ENCODE results near the gene CHST11. TPM values are rescaled to one million over a fixed set of nuclear protein-coding genes. Genes with fewer than 3 reads are reported as not detected.

The CHST11 gene
- total and polyA plus RNA-seq, 9 of the 15 experiments (the other 6 are each of a cell fraction or from before 2014, with no cell fraction given) = 2.3 to 38.7 (median 15.0) TPM

- DNase-seq (ENCODE audit: extremely low read depth in 1 of 4, low spot score in 3 of 4) = no peak
- no peak for ATAC-seq
- H3K27me3 ChIP-seq (ENCODE audit: control insufficient read depth in 2 of 2, insufficient read depth in 2 of 2, low read length in 2 of 2) = no peaks in the 10 kb centered on the region
- peaks cover 6 to 11% of the 10 kb centered on the region in 2 experiments; a peak in 2 of 5 replicates for H3K4me1 ChIP-seq (replicated peaks in 1 of 2; ENCODE audit: control insufficient read depth in 2 of 2, insufficient read depth in 2 of 2, low read length in 2 of 2)
- no peak overlapping the region for H3K27ac ChIP-seq (ENCODE audit: extremely low read depth, low read depth, low read length)
- ChIA-PET POLR2A (no interaction called here), CTCF (ENCODE audit: low intra/inter-chr PET ratio) (no interaction called here)
- no peaks in the 10 kb centered on the region for H3K9me3 ChIP-seq (replicated peaks; ENCODE audit: control insufficient read depth, insufficient read depth, low read depth, low read length)
- TF ChIP-seq HMGN3 (IDR thresholded peaks at IDR 0.05; ENCODE audit: borderline replicate concordance, extremely low read depth, insufficient read length, low read depth, low read length) (no peak), PRPF4 (IDR thresholded peaks at IDR 0.05; ENCODE audit: insufficient read depth, low read depth, low read length, poor library complexity, severe bottlenecking) (no peak), HCFC1 (IDR thresholded peaks at IDR 0.05; ENCODE audit: low read depth, low read length) (no peak), CREBBP (IDR thresholded peaks at IDR 0.05; ENCODE audit: low read depth, low read length) (no peak), RAD21 (CRISPR knock-in tag; conservative IDR thresholded peaks at IDR 0.05 in 1 of 2, IDR thresholded peaks at IDR 0.05 in 1 of 2) (no peak), HIVEP1 (CRISPR knock-in tag; IDR thresholded peaks at IDR 0.05) (no peak), DIDO1 (tag; IDR thresholded peaks at IDR 0.05; ENCODE audit: low read depth) (no peak), ZNF76 (CRISPR knock-in tag; IDR thresholded peaks at IDR 0.05; ENCODE audit: borderline replicate concordance) (no peak), ARHGAP35 (IDR thresholded peaks at IDR 0.05; ENCODE audit: partially characterized antibody) (no peak), ZNF507 (tag; conservative IDR thresholded peaks at IDR 0.05) (no peak)
- in situ Hi-C loops (cut with MboI) = no loop called here
- no TSS peak for BruUV-seq (replicated peaks)
- no peak overlapping the region for H3K9ac ChIP-seq (ENCODE audit: insufficient read depth in 1 of 2, low read depth in 2 of 2, low read length in 2 of 2)
- 54% methylated on average over 2 of the region's 2 CpGs for WGBS (ENCODE audit: insufficient coverage, low coverage, missing lambda C conversion rate)
- H3K4me2 ChIP-seq (ENCODE audit: insufficient read depth, low read length) = no peak overlapping the region
- H3K4me3 ChIP-seq = no peak overlapping the region
- H3K79me2 ChIP-seq (ENCODE audit: control insufficient read depth, insufficient read depth, low read length) = peaks cover 5% of the 10 kb centered on the region; the same call in 1 of the 3 replicates
- H3K36me3 ChIP-seq (ENCODE audit: control insufficient read depth, insufficient read depth, low read length) = no peaks in the 10 kb centered on the region
- no peak overlapping the region for H2AFZ ChIP-seq (ENCODE audit: low read depth, low read length)
- 0 out of 2 replicates have a peak, but pooled peaks cover 6% of the 10 kb centered on the region for H4K20me1 ChIP-seq (replicated peaks; ENCODE audit: control insufficient read depth, insufficient read depth, low read length)
- no peak for FAIRE-seq
- intact Hi-C loops (cut with micrococcal nuclease) = no loop called here
- H3K9me1 ChIP-seq (ENCODE audit: control insufficient read depth, insufficient read depth, low read length) = no peaks in the 10 kb centered on the region
These were observed 290.6 kb downstream of the CHST11 start for GRCh38 chr12:104747330-104747729.
